HG03378 (cell line): ENCODE measurements around the gene FAM181B.

Experiments
- ATAC-seq: cut with Tn5 transposase; IDR thresholded peaks from one replicate; pipeline ENCODE4 v1.9.1; 2021; ENCODE audit warnings: mild to moderate bottlenecking, moderate library complexity; ENCODE audit not compliant: unreplicated experiment

FAM181B gene

GRCh38 chr11:82686211-82686610 is 47.5 kb downstream of the FAM181B start:
- no peak for ATAC-seq

GRCh38 chr11:82683029-82683428 is 50.6 kb downstream of the FAM181B start:
- no peak for ATAC-seq

GRCh38 chr11:82682003-82682751 is 51.5 kb downstream of the FAM181B start:
- peak; percentile 80 for ATAC-seq

- no peak for ATAC-seq
Observed at GRCh38 chr11:82680252-82680651, 53.4 kb downstream of the FAM181B start.
